ENCODE data around the gene GREM1. TPM values are rescaled to one million over a fixed set of nuclear protein-coding genes. Genes with fewer than 3 reads are reported as not detected.

GREM1 gene
- total and polyA plus RNA-seq, 2 of the 8 experiments (the other 6 are each of a cell fraction or from before 2014, with no cell fraction given): 0.12 to 1.1 TPM

GRCh38 chr15:32730677-32731654 is 13.2 kb downstream of the GREM1 start:
- 0 out of 2 replicates have a peak overlapping the region, but pooled peaks have one; percentile 55 for H2BK15ac ChIP-seq (ENCODE audit: low read length)
- H3K4ac ChIP-seq (replicated peaks; ENCODE audit: insufficient read length, low read depth, low read length): no peak overlapping the region
- H3K79me2 ChIP-seq (ENCODE audit: control insufficient read depth in 1 of 2, insufficient read depth in 2 of 2, low read length in 2 of 2): no peaks in the 10 kb centered on the region
- peak; percentile 69 for FAIRE-seq
- peak overlapping the region; percentile 10; the same call in 1 of the 2 replicates for H2BK20ac ChIP-seq (ENCODE audit: low read length)
- H3K9ac ChIP-seq (replicated peaks in 1 of 4; ENCODE audit: extremely low read depth in 1 of 4, low read depth in 3 of 4, low read length in 3 of 4): no peak overlapping the region
- DNase-seq (ENCODE audit: low read depth in 1 of 2, low spot score in 2 of 2): peak in 1 of 2 experiments; percentile 85
- H2BK5ac ChIP-seq (ENCODE audit: low read depth, low read length): 0 out of 2 replicates have a peak overlapping the region, but pooled peaks have one; percentile 46
- H3K4me1 ChIP-seq (replicated peaks in 1 of 4; ENCODE audit: control insufficient read depth in 3 of 4, insufficient read depth in 4 of 4, low read length in 3 of 4): peaks cover 0 to 11% (median 6%) of the 10 kb centered on the region in 4 experiments; a peak in 5 of 7 replicates
- H2AK5ac ChIP-seq (ENCODE audit: low read depth, low read length): no peak overlapping the region
- H3K4me2 ChIP-seq (ENCODE audit: insufficient read depth in 1 of 2, low read depth in 2 of 2, low read length in 2 of 2): peak overlapping the region; percentile 57 to 66
- no peak overlapping the region for H3K18ac ChIP-seq (ENCODE audit: extremely low read depth, low read length)
- ChIA-PET CTCF (ENCODE audit: partially characterized antibody) (no interaction called here), POLR2A (ENCODE audit: partially characterized antibody) (no interaction called here)
- peak overlapping the region; percentile 86; the same call in 1 of the 2 replicates for H2BK12ac ChIP-seq (ENCODE audit: low read depth, low read length)
- no peaks in the 10 kb centered on the region for H3K79me1 ChIP-seq (ENCODE audit: low read depth, low read length)
- H3K23ac ChIP-seq (ENCODE audit: insufficient read length): no peak overlapping the region
- no peaks in the 10 kb centered on the region for H3K9me3 ChIP-seq (ENCODE audit: insufficient read depth in 2 of 2, low read depth in 1 of 2, low read length in 1 of 2)
- H3K23me2 ChIP-seq (ENCODE audit: low read depth, low read length): peaks cover 2% of the 10 kb centered on the region
- H4K91ac ChIP-seq (replicated peaks; ENCODE audit: insufficient read length, low read length): no peak overlapping the region
- H2BK120ac ChIP-seq (replicated peaks; ENCODE audit: low read depth, low read length): no peak overlapping the region
- no peak overlapping the region for H3K56ac ChIP-seq (replicated peaks; ENCODE audit: insufficient read length, low read depth, low read length)
- no peaks in the 10 kb centered on the region for H3K36me3 ChIP-seq (ENCODE audit: control insufficient read depth in 2 of 4, insufficient read depth in 4 of 4, low read length in 3 of 4)
- WGBS, 2 experiments (ENCODE audit: extremely low coverage in 1 of 2, insufficient coverage in 1 of 2, insufficient read length in 1 of 2, insufficient replicate concordance in 2 of 2, low coverage in 1 of 2, low lambda C conversion rate in 2 of 2, missing lambda C conversion rate in 1 of 2): 51% methylated on average over 27 of the region's 27 CpGs; no CpG with 5 or more reads in 1 of the 2 experiments
- H4K20me1 ChIP-seq (replicated peaks in 1 of 2; ENCODE audit: control insufficient read depth in 1 of 2, insufficient read depth in 2 of 2, low read length in 2 of 2): no peaks in the 10 kb centered on the region
- no peak overlapping the region for H3K27ac ChIP-seq (ENCODE audit: low read depth, low read length)
- no peaks in the 10 kb centered on the region; a peak in 1 of 7 replicates for H3K27me3 ChIP-seq (replicated peaks in 1 of 4; ENCODE audit: control insufficient read depth in 3 of 4, extremely low read depth in 1 of 4, insufficient read depth in 3 of 4, low read length in 3 of 4)
- H4K8ac ChIP-seq (ENCODE audit: extremely low read depth, insufficient read depth, low read length): no peak overlapping the region
- H4K5ac ChIP-seq (ENCODE audit: insufficient read length, low read depth, low read length): no peak overlapping the region
- H3K4me3 ChIP-seq (ENCODE audit: extremely low read depth in 1 of 4, insufficient read depth in 2 of 4, low read depth in 3 of 4, low read length in 4 of 4): no peak overlapping the region
- H2AFZ ChIP-seq (ENCODE audit: low read length): peak overlapping the region; percentile 96
- no peak overlapping the region for H3K14ac ChIP-seq (ENCODE audit: insufficient read length)
- TF ChIP-seq JUND (IDR thresholded peaks at IDR 0.05; ENCODE audit: low read length) (peak; percentile 39; the same call in 1 of the 2 replicates), TEAD4 (IDR thresholded peaks at IDR 0.05; ENCODE audit: low read depth, low read length) (0 out of 2 replicates have a peak, but pooled peaks have one; percentile 3), EP300 (IDR thresholded peaks at IDR 0.05; ENCODE audit: borderline replicate concordance in 1 of 2, low read depth in 2 of 2, low read length in 2 of 2) (no peak), TCF12 (IDR thresholded peaks at IDR 0.05; ENCODE audit: low read depth, low read length) (peak; percentile 69; the same call in 1 of the 2 replicates), YY1 (IDR thresholded peaks at IDR 0.05; ENCODE audit: low read depth, low read length) (no peak), HDAC2 (IDR thresholded peaks at IDR 0.05; ENCODE audit: borderline replicate concordance in 1 of 2, low read depth in 2 of 2, low read length in 2 of 2) (no peak), SP1 (IDR thresholded peaks at IDR 0.05; ENCODE audit: low read depth, low read length) (no peak), CHD1 (IDR thresholded peaks at IDR 0.05; ENCODE audit: low read depth, low read length) (no peak), CBX8 (IDR thresholded peaks at IDR 0.05; ENCODE audit: borderline replicate concordance, low read depth, low read length) (no peak)
- TF ChIP-seq, protein P1, sequence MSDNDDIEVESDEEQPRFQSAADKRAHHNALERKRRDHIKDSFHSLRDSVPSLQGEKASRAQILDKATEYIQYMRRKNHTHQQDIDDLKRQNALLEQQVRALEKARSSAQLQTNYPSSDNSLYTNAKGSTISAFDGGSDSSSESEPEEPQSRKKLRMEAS (IDR thresholded peaks at IDR 0.05): peak; percentile 41; the same call in 1 of the 2 replicates

All from H1 (cell line).